ENCODE results near the gene WNK2. TPM values are rescaled to one million over a fixed set of nuclear protein-coding genes. Genes with fewer than 3 reads are reported as not detected.

The WNK2 gene
- total RNA-seq, 1 donor from 2014 or later = 6.2 TPM

DNA sequence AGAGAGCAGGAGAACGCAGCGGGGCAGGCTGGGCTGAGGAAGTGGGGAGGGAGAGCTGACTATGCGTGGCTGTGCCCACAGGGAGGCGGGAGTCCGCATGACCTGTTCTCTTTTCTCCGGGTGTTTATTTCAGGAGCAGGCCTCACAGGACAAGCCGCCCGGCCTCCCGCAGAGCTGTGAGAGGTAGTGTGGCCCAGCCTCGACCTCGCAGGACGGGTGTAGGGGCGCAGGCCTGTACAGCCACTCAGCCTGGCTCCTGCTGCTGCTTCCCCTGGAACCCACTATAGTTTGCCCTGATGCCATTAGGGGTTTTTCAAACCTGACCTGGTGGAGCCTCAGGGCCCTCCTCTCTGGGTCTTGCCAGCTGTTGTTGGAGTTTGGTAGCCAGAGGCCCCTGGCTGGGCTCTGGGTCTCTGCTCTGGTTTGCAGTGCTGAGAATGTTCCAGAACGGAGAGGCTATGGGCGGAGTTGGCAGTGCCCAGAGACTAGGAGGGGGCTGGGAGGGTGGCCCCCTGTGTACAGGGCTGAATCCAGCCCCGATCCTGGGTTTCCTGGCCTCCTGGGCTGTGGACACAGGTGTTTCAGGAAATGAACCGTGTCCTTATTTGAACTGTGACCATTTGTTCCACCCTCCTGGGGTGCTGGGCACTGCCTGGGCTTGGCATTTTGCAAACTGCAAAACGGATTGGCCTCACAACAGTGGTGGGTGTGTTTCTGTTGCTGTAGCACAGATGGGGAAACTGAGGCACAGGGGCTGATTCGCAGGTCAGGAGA lies 78.8 kb downstream of the WNK2 start:
- Mint-ChIP-seq H3K27ac (no peak overlapping the region), H3K9me3 (no peaks in the 10 kb centered on the region), H3K36me3 (peaks cover 11% of the 10 kb centered on the region), H3K4me3 (no peak overlapping the region), H3K4me1 (peaks cover 14% of the 10 kb centered on the region), H3K27me3 (ENCODE audit: insufficient read depth, low read depth) (no peaks in the 10 kb centered on the region)
- H3K27me3 ChIP-seq = no peaks in the 10 kb centered on the region
- no peaks in the 10 kb centered on the region for H3K4me1 ChIP-seq
- H3K36me3 ChIP-seq = no peaks in the 10 kb centered on the region
- H3K27ac ChIP-seq = no peak overlapping the region
- no peak overlapping the region for H2AFZ ChIP-seq (replicated peaks)
- no peak overlapping the region for H3K9ac ChIP-seq
- no peaks in the 10 kb centered on the region for H3K79me2 ChIP-seq (ENCODE audit: low read depth)
- no peaks in the 10 kb centered on the region for H4K20me1 ChIP-seq (ENCODE audit: low read depth)
- no peaks in the 10 kb centered on the region for H3F3A ChIP-seq (ENCODE audit: low read depth)
- H3K4me2 ChIP-seq = no peak overlapping the region
- no peak overlapping the region for H3K4me3 ChIP-seq
- no peak for DNase-seq (ENCODE audit: low spot score)
- TF ChIP-seq, protein P1, sequence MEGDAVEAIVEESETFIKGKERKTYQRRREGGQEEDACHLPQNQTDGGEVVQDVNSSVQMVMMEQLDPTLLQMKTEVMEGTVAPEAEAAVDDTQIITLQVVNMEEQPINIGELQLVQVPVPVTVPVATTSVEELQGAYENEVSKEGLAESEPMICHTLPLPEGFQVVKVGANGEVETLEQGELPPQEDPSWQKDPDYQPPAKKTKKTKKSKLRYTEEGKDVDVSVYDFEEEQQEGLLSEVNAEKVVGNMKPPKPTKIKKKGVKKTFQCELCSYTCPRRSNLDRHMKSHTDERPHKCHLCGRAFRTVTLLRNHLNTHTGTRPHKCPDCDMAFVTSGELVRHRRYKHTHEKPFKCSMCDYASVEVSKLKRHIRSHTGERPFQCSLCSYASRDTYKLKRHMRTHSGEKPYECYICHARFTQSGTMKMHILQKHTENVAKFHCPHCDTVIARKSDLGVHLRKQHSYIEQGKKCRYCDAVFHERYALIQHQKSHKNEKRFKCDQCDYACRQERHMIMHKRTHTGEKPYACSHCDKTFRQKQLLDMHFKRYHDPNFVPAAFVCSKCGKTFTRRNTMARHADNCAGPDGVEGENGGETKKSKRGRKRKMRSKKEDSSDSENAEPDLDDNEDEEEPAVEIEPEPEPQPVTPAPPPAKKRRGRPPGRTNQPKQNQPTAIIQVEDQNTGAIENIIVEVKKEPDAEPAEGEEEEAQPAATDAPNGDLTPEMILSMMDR (IDR thresholded peaks at IDR 0.05) = no peak
- no peak for TF ChIP-seq EZH2 (IDR thresholded peaks at IDR 0.05)
- TF ChIP-seq EZH2phosphoT487 (IDR thresholded peaks at IDR 0.05) = no peak
- no peaks in the 10 kb centered on the region for H3K9me3 ChIP-seq (ENCODE audit: low read depth)

DNA sequence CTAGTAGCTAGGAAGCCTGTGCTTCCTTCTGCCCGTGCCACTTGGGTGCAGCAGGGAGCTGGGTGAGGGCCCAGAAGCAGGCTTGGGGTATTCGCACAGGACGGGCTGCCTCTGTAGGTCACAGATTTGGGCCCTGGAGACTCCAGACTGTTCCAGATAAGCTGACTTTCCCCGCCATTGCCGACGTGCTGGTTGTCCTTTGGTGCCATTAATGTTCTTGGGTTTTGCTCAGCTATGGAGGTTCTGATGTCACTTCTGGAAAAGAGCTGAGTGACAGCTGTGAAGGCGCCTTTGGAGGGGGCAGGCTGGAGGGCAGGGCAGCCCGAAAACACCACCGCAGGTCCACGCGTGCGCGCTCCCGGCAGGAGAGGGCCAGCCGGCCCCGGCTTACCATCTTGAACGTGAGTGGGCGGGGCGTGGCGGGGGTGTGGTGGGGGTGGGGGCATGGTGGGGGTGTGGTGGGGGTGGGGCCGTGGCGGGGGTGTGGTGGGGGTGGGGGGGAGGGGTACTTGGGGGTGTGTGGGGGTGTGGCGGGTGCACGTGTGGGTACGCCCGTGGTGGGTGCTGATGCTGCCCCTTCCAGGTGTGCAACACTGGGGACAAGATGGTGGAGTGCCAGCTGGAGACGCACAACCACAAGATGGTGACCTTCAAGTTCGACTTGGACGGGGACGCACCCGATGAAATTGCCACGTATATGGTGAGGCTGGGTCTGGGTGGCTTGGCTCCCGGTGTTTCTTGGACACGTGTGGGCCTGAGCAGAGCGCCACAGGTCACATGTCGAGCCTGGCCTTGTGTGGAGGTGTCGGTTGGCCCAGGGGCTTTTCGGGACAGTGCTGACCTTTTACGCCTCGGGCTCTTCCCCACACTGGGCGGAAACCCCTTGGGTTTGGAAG lies 79.6 kb downstream of the WNK2 start:
- Histone ChIP-seq H3F3A (ENCODE audit: low read depth) (no peaks in the 10 kb centered on the region), H2AFZ (replicated peaks) (no peak overlapping the region), H3K4me2 (no peak overlapping the region), H3K79me2 (ENCODE audit: low read depth) (no peaks in the 10 kb centered on the region), H3K27ac (no peak overlapping the region), H3K36me3 (no peaks in the 10 kb centered on the region), H3K9ac (no peak overlapping the region), H3K4me3 (no peak overlapping the region), H3K9me3 (ENCODE audit: low read depth) (no peaks in the 10 kb centered on the region), H3K4me1 (no peaks in the 10 kb centered on the region), H3K27me3 (no peaks in the 10 kb centered on the region), H4K20me1 (ENCODE audit: low read depth) (no peaks in the 10 kb centered on the region)
- Mint-ChIP-seq H3K27me3 (ENCODE audit: insufficient read depth, low read depth) (no peaks in the 10 kb centered on the region), H3K4me1 (peaks cover 14% of the 10 kb centered on the region), H3K27ac (no peak overlapping the region), H3K4me3 (no peak overlapping the region), H3K36me3 (peaks cover 11% of the 10 kb centered on the region), H3K9me3 (no peaks in the 10 kb centered on the region)
- no peak for DNase-seq (ENCODE audit: low spot score)
- TF ChIP-seq, protein P1 (IDR thresholded peaks at IDR 0.05) = no peak
- TF ChIP-seq EZH2phosphoT487 (IDR thresholded peaks at IDR 0.05) (no peak), EZH2 (IDR thresholded peaks at IDR 0.05) (no peak)

DNA sequence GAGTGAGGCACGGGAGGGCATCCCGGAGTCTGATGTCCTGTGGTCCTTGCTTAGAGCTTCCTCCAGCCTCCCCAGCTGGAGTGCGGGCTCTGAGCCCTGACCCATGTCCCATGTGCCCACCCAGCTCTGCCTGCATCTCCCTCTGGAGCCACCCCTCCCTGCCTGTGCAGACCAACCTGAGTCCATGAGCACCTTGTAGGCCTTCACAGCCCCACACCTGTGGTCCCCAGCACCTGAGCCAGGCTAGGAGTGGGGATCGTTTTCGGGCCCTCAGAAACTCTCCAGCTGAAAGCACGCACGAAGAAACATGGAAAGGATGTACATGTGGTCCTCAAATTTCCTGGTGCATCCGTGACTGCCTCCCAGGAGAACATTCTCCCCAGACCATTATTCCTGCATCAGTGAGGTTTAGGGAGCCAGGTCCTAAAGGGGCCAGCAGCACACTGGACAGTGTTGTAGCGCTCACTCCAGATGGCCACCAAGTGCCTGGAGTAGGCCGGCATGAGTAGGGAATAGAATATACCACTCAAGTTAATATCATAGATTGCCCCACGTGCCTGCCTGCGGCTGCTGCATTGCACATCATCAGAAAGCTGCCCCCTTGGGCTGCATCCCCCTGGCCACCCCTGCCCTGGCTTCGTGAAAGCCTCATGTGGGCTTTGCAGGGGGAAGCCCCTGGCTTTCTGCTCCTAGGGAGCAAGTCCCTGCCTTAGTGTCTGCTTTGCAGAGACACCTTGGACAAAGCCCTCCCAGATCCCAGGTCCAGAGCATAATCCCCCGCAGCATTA lies 80.6 kb downstream of the WNK2 start:
- H4K20me1 ChIP-seq (ENCODE audit: low read depth) = no peaks in the 10 kb centered on the region
- no peak for DNase-seq (ENCODE audit: low spot score)
- Mint-ChIP-seq H3K27me3 (ENCODE audit: insufficient read depth, low read depth) (no peaks in the 10 kb centered on the region), H3K4me3 (no peak overlapping the region), H3K36me3 (peaks cover 11% of the 10 kb centered on the region), H3K9me3 (no peaks in the 10 kb centered on the region), H3K4me1 (peaks cover 14% of the 10 kb centered on the region), H3K27ac (peak overlapping the region; percentile 8)
- TF ChIP-seq EZH2 (IDR thresholded peaks at IDR 0.05) (no peak), EZH2phosphoT487 (IDR thresholded peaks at IDR 0.05) (no peak)
- TF ChIP-seq, protein P1 (IDR thresholded peaks at IDR 0.05) = no peak
- no peak overlapping the region for H3K9ac ChIP-seq
- no peaks in the 10 kb centered on the region for H3F3A ChIP-seq (ENCODE audit: low read depth)
- no peaks in the 10 kb centered on the region for H3K4me1 ChIP-seq
- no peak overlapping the region for H3K4me3 ChIP-seq
- H3K27me3 ChIP-seq = no peaks in the 10 kb centered on the region
- H3K4me2 ChIP-seq = no peak overlapping the region
- H3K36me3 ChIP-seq = no peaks in the 10 kb centered on the region
- no peak overlapping the region for H3K27ac ChIP-seq
- no peaks in the 10 kb centered on the region for H3K79me2 ChIP-seq (ENCODE audit: low read depth)
- no peaks in the 10 kb centered on the region for H3K9me3 ChIP-seq (ENCODE audit: low read depth)
- H2AFZ ChIP-seq (replicated peaks) = no peak overlapping the region

Data from neural progenitor cell (in vitro differentiated cells).